ENCODE data around the gene RPS18.
"Not testable (repeated sequence)": the region's sequence is repeated elsewhere in the genome, so short reads cannot be mapped to it uniquely, and the experiment has no call there.

The RPS18 gene

DNA sequence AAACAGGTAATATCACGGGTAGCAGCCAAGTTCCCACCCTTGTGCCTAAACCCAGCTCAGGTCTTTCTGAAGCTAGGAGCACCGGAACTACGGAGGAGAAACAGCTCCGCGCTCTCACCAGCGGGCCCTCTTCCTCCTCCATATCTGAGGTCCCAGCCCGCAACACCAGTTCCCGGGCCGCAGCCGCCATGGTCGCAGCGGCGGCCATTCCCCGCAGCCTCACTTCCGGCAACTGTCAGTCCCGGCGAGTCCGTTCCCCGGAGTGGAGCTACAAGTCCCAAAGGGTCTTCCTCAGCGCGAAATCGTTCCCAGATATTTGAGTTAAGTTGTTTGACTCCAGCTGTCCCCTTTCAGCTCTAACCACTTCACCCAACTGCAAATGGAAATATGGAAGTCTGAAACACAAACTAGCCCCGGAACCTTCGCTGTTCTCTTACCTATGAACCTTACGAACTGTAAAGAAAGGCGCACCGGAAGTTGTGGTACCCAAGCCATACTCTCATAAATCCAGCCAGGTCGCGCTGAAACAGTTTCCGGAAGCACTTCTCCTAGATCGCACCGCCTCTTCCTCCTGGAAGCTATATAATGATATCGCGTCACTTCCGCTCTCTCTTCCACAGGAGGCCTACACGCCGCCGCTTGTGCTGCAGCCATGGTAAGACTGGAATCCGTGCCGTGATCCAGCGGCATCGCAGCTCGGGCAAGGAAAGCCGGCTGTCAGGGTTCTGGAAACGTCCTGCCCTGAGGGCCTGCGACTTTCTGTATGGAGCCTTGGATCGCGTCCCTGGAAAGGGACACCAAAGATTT is at the start of gene RPS18, which contains the start of gene VPS52:
RPS18 (plus strand) TSS at position 608 of the 807 bp plus-strand sequence; CDS start at position 653, 45 bp downstream.
VPS52 (minus strand) TSS at position 409 of the 807 bp plus-strand sequence; CDS start at position 208, 201 bp downstream.
- DNase-seq (ENCODE audit: low read depth) = peak; percentile 98

DNA sequence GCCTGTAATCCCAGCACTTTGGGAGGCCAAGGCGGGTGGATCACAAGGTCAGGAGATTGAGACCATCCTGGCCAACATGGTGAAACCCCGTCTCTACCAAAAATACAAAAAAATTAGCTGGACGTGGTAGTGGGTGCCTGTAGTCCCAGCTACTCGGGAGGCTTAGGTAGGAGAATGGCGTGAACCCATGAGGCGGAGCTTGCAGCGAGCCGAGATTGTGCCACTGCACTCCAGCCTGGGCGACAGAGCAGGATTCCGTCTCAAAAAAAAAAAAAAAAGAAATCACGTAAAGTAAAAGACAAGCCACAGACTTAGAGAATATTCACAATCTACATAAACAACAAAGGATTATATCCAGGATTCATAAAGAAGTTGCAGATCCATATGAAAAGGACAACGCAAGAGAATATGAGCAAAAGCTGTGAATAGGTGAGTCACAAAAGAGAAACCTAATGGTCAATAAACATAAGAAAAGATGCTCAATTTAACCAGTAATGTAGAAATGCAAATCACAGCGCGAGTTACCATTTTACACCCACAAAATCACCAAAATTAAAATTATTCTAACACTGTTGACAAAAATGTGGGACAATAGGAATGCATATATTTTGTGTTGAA is 45.3 kb upstream of the RPS18 start:
- not testable (repeated sequence) for DNase-seq (ENCODE audit: low read depth)

DNA sequence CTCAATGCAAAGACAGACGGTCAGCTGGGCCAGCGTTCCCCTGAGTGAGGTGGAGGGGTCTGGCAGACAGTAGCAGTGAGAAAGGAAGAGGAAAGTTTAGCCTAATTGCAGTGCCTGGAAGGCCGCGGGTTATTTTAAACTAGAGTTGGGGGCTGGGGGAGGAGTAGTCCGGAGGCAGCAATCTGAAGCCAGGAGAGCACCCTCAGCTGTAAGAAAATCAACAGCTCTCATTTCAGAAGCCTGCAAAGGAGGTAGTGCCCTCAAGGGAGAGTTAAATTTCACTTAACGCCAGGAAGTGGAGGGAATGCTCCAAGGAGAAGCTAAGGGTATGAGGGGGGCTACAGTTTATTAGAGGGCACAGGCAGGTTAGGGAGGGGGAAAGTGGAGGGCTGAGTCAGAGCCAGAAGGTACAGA is 36.6 kb upstream of the RPS18 start:
- no peak for DNase-seq (ENCODE audit: low read depth)

DNA sequence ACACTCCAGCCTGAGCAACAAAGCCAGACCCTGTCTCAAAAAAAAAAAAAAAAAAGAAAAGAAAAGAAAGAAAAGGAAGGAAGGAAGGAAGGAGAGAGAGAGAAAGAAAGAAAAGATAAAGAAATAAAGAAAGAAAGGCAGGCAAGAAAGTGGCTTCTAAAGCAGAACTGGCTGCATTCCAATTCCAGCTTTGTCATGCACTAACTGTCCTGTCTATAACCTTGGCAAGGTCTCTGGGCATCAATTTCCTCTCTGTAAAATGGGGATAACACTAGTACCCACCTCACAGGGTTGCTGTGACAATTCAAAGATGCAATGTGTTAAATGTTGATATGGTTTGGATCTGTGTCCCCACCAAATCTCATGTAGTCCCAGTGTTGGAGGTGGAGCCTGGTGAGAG is 35.5 kb upstream of the RPS18 start:
- no peak for DNase-seq (ENCODE audit: low read depth)

DNA sequence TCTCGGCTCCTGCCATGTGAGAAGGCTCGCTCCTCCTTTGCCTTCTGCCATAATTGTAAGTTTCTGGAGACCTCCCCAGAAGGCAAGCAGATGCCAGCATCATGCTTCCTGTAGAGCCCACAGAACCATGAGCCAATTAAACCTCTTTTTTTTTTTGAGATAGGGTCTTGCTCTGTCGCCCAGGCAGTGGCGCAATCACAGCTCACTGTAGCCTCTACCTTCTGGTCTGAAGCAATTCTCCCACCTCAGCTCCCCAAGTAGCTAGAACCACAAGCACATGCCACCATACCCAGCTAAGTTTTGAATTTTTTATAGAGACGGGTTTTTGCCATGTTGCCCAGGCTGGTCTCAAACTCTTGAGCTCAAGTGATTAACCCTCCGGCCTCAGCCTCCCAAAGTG is 35.0 kb upstream of the RPS18 start:
- no peak for DNase-seq (ENCODE audit: low read depth)

DNA sequence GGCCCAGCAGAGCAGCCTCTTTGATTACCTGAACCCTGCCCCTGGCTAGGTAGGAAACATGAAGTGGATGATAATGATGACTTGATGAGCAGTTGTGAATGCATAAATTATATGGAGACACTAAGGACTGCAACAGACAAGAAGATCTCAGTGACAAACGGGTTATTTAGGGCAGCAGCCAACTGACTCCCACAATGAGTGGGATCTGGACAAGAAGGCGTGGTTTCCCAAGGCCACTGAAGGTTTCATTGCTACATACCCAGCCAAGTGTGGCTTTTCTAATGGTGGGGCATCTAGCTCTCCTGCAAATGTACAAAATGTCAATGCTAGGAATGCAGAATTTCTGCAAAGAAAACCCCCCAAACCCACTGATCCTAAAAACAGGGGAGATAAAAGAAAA is 34.1 kb upstream of the RPS18 start:
- no peak for DNase-seq (ENCODE audit: low read depth)

DNA sequence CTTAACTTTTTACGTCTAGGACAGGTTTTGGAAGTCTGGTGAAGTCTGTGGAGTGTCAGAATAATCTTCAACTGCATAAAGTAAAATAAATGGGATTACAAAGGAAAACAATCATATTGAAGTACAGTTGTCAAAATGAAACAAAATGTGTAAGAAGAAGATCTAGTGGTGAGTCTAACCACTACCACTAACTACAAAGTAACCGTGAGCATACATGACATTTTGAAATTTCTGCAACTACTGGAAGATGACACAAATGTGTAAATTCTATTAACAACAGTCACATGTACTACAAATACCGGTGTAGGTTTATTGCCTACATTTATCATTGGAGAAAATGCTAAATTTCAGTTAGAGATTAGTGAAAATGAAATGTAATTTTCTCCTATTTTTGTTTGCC is 29.9 kb upstream of the RPS18 start:
- no peak for DNase-seq (ENCODE audit: low read depth)

DNA sequence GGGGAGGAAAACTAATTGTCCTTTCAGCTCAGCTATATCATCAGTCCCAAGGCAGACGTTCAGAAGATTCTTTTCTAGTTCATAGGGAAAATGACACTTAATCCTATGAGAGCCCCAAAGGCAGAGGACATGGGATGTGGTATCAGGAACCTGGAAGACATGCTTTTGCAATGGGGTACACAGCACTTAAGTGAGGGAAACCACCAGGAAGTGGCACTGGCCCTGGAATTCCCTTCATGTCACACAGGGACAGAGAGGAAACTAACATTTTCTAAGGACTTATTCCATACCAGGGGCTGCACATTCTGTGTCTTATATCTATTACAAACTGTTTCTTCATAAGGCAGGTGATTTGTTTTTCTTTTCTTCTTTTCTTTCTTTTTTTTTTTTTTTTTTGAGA is 28.4 kb upstream of the RPS18 start:
- DNase-seq (ENCODE audit: low read depth) = no peak

DNA sequence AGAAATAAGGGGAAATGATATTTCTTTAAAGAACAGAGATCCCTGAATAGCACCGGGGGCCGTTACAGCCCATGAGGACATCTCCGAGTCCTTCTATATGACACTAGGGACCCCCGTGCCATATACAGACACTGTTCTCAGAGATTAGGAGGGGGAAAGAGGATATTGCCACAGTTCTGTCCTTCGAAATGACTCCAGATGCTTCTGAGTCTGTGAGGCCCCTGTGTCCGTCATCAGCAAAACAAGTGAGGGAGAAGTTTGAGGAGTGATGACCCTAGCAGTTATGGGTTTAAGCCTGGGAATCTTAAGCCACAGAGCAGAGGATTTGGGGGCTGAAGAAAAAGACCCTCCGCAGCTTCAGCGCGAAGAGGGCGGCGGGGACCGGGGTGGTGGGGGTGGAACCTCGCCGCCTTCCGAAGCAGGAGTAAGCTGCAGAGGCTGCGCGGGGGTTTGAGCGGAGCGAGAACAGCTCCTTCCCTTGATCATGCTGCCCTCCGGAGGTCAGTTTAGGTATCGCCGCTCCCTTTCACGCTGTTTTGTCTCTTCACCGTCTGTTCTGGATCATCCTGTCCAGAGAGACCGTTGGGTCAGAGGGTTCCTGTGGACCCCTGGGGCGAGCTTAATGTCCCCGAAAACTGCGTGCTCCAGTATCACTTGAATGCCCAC is 23.8 kb upstream of the RPS18 start:
- peak; percentile 71 for DNase-seq (ENCODE audit: low read depth)

DNA sequence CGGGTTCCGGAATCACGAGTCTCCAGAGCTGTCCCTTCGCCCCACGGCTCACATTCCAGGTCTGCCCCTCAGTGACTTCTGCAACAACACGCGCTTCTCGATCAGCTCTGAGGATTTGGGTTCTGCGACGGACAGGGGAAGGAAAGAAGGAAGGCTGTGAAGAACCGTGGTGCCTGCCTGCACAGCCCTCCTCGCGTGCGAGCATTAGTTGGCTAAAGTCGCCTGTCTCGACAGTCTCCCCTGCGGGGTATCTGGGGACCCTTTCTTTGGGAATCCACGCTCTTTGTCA is 23.3 kb upstream of the RPS18 start:
- no peak for DNase-seq (ENCODE audit: low read depth)

DNA sequence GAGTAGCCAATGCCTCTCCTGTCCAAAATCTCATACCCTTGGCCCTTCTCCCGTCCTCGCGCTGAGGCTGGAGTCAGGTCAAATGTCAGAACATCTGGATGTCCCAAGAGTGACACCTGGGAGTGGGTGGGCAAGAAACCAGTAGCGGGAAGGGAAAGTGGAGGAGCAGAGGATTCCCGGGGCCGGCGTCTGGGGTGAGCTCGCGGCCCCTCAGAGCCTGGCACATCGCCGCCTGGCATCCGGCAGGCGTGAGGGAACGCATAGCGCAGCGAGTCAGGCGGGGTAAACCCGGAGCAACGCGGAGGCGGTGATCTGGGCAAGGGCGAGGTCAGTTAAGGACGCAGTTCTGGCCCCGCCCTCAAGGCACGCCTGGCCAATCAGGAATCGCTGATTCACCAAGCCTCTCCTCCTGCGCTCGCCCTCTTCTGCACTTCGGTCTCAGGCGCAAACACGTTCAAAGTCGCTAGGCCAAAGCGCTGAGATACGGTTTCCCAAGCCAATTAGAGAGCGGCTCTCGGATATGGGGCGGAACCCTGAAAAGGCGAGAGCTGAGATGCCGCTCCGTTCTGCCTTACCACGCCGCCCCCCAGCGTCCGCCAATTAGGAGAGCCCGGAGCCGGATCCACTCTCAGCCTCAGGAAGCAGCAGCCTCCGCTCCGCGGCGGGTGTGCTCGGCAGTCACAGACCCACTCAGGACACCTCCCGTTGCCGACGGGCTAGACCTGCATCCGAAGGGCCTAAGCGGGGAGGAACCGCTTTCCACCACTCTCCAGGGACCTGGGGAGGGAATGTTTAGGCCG is 22.7 kb upstream of the RPS18 start:
- DNase-seq (ENCODE audit: low read depth) = peak; percentile 99

DNA sequence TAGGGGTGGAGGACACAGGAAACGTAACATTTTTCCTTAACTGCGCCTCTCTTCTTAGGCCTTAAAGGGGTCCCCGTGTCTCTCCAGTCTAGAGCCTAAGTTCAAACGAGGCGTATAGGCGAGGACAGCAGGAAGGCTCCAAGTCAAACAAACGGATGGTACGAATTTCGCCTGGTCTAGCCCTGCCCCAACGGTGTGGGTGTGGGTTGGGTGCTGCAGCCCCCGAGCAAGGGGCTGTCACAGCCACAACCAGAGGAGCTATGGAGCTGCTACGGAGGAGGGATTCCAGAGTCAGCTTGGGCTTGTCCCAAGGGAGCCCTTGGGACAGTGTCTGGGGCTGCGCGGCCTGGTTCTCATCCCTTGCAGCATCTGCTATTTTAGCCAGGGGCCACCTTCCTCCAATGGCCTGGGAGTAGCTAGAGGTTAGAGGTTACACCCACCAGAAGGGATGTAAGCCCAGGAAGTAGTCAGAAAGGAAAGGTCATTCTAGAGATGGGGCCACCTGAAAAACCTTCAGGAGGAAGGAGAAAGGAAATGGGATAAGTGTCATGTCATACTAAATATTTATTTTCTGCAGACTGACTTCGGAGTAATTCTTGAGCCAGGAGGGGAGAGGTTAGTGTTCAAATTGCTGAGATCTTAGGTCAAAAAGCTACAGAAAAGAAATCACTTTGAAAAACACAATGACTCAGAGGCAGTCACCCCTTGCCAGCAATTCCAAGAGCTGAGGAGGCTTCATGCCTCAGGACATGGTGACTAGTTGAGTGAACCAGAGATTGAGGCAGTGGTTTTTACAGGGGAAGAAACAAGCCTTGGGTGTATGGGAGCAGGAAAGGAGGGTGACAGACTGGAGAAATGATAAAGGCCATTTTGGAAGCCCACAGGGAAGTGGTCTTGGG is 21.9 kb upstream of the RPS18 start:
- peak; percentile 72 for DNase-seq (ENCODE audit: low read depth)

DNA sequence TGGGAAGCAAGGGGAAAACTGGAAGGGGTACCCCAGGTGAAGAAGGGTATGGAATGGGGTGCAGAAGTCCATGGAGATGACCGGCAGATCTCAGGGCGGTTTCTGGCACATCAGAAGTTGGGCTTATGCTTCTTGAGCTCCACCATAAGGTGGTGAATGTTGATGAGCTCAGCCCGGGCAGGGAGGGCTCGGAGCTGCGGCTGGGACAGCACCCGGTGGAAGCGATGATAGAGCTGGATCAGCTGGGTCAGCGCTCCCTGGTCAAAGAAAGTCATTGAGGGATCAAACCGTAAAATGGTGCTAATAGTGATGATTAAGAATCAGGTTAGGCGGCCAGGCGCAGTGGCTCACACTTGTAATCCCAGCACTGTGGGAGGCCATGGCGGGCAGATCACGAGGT is 21.1 kb upstream of the RPS18 start:
- DNase-seq (ENCODE audit: low read depth) = no peak

DNA sequence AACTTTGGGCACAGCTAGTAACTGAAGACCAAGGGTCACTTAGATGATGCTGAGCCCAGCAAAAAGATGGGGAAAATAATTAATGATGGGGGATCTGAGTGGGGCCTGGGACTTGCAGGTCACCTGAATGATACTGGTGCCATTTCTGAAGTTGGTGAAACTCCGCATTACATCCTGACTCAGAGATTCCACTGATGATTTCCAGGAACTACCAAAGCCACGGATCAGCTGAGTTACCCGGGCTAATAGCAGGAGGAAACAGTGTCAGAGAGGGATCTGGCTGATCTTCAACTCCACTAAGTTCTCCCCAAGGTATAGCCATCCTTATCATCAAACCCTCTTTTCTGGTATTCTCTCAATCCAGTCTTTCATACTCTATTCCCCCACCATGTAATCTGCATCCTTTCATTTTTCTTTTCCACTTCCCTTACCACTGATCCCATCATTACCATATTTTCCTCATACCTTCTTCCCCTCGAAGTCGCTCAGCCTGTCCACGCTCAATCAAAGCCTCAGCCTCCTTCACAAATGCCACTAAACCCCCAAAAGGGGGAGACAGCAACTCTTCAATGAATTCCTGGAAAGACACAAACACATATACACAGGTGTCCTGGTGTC is 20.4 kb upstream of the RPS18 start:
- DNase-seq (ENCODE audit: low read depth) = no peak

DNA sequence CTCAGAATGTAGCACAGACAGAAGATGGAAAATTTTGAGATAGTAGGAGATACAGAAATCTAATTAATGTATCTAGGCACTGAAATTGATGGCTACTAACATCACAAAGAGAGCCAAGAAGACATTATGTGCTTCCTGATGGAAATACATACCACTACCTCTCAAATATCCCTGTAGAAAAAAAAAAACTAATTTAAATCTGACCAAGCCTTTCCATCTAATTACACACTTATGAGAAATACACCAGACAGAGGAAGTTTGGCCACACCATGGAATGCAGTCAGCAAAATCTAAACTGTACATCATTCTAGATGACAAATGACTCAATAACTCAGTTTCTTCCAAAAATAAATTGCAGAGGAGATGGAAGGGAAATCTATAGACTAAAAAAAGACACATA is 19.1 kb upstream of the RPS18 start:
- no peak for DNase-seq (ENCODE audit: low read depth)

DNA sequence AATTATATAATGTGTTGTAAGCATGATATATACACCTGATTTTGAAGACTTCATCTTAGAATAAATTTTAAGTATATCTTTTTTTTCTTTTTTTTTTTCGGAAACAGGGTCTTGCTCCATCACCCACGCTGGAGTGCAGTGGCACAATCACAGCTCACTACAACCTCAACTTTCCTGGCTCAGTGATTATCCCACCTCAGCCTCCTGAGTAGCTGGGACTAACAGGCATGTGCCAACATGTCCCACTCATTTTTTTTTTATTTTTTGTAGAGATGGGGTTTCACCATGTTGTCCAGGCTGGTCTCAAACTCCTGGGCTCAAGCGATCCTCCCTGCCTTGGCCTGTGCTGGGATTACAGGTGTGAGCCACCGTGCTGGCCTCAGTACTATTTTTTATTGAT is 17.3 kb upstream of the RPS18 start:
- no peak for DNase-seq (ENCODE audit: low read depth)

DNA sequence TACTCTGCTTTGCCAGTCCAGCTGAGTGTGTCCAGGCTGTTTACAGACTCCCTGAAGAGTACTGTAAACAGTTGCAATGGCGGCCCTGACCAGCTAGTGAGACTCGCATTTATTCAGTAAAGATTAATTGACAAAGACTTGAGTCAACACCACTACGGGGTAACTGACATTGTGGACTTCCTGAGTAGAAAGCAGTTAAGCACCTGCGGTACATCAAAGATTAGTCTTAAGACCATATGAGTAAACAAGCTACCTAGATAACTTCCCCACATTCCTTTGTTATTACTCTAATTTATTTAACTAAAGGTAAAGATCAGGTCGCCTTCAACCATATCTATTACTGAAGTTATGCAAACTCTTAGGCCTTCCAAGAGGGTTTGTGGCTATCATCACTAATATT is 12.8 kb upstream of the RPS18 start:
- no peak for DNase-seq (ENCODE audit: low read depth)

DNA sequence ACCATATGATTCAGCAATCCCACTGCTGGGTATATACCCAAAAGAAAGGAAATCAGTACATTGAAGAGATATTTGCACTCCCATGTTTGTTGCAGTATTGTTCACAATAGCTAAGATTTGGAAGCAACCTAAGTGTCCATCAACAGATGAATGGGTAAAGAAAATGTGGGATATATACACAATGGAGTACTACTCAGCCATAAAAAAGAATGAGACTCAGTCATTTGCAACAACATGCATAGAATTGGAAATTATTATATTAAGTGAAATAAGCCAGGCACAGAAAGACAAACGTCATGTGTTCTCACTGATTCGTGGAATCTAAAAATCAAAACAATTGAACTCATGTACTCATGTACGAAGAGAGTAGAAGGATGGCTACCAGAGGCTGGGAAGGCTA is 9.4 kb upstream of the RPS18 start:
- DNase-seq (ENCODE audit: low read depth) = not testable (repeated sequence)

DNA sequence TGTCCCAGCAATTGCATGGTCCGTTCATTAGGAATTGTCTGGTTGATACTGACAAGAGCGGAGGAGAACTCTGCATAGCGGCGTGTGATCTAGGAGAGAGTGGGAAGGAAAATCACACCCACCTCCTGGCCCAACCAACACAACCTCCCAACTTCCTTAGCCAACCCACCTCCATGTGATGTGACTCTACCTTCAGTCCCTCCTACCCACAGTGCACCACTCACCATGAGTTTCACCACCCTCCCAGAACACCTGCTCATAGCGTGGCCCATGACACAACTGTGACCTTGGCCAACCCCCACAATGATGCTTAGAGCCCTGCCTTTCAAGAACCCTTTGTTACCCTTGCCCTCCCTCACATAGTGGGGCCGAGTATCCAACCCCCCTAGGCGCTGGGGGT is 7.9 kb upstream of the RPS18 start:
- no peak for DNase-seq (ENCODE audit: low read depth)

DNA sequence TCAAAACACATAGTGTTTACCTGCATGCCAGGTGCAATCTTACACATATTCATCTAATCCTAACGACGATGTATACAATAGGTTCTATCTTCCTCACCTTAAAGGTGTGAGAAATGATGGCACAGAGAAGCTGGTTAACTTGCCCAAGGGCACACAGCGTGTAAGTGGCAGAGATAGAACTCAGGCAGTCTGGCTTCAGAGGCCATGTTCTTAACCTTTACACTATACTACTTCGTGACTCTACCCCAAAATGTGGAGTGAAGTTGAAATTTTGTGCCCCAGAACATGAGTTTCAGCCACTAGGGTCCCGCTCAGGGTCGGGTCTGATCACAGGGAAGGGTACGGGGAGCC is 783 bp upstream of the RPS18 start:
- no peak for DNase-seq (ENCODE audit: low read depth)

All from GM04504 (cell line).